GM12878 (cell line): ENCODE measurements around the gene TSHZ3.

ENCODE experiments used
- CBX3 ChIP-seq: fragments of 200-600 bp; sonication (generic); IDR thresholded peaks from 2 replicates; pipeline ENCODE4 v1.6.1; 2016; ENCODE audit warnings: low read depth, borderline replicate concordance
- EGR1 ChIP-seq, 2 experiments: IDR thresholded peaks; 1 replicate in 1 of 2; 2 replicates in 1 of 2; pipeline ENCODE4 v1.6.1; 2011 to 2012; ENCODE audit warnings: low read depth in 2 of 2, low read length in 2 of 2, borderline replicate concordance in 1 of 2, mild to moderate bottlenecking in 1 of 2, moderate library complexity in 1 of 2
- EZH2 ChIP-seq: IDR thresholded peaks from 2 replicates; pipeline ENCODE4 v1.6.1; 2012; ENCODE audit warnings: low read depth, mild to moderate bottlenecking, control low read depth, inconsistent platforms, low read length, borderline replicate concordance; ENCODE audit not compliant: control insufficient read depth
- NFYB ChIP-seq: IDR thresholded peaks from 2 replicates; pipeline ENCODE4 v1.6.1; 2011; ENCODE audit warnings: low read depth, mild to moderate bottlenecking, low read length, improper control_type of control experiment, moderate library complexity; ENCODE audit not compliant: insufficient read depth
- NR2C2 ChIP-seq: IDR thresholded peaks from 2 replicates; pipeline ENCODE4 v1.6.1; 2011; ENCODE audit warnings: borderline replicate concordance, low read depth; ENCODE audit not compliant: control insufficient read depth, insufficient read length
- ZNF687 ChIP-seq: fragments of 450-650 bp; IDR thresholded peaks from 2 replicates; pipeline ENCODE4 v1.6.1; 2017; ENCODE audit warnings: mild to moderate bottlenecking, moderate library complexity
- TF ChIP-seq, protein P1 (sequence below): fragments of 450-650 bp; IDR thresholded peaks from 2 replicates; pipeline ENCODE4 v1.6.1; 2016; ENCODE audit warnings: mild to moderate bottlenecking, moderate library complexity, borderline replicate concordance

- TF ChIP-seq ZNF687 (no peak), EGR1 (IDR thresholded peaks at IDR 0.05; ENCODE audit: borderline replicate concordance in 1 of 2, low read depth in 2 of 2, low read length in 2 of 2) (no peak), NR2C2 (no peak), NFYB (no peak), CBX3 (no peak), EZH2 (no peak)
- TF ChIP-seq, protein P1, sequence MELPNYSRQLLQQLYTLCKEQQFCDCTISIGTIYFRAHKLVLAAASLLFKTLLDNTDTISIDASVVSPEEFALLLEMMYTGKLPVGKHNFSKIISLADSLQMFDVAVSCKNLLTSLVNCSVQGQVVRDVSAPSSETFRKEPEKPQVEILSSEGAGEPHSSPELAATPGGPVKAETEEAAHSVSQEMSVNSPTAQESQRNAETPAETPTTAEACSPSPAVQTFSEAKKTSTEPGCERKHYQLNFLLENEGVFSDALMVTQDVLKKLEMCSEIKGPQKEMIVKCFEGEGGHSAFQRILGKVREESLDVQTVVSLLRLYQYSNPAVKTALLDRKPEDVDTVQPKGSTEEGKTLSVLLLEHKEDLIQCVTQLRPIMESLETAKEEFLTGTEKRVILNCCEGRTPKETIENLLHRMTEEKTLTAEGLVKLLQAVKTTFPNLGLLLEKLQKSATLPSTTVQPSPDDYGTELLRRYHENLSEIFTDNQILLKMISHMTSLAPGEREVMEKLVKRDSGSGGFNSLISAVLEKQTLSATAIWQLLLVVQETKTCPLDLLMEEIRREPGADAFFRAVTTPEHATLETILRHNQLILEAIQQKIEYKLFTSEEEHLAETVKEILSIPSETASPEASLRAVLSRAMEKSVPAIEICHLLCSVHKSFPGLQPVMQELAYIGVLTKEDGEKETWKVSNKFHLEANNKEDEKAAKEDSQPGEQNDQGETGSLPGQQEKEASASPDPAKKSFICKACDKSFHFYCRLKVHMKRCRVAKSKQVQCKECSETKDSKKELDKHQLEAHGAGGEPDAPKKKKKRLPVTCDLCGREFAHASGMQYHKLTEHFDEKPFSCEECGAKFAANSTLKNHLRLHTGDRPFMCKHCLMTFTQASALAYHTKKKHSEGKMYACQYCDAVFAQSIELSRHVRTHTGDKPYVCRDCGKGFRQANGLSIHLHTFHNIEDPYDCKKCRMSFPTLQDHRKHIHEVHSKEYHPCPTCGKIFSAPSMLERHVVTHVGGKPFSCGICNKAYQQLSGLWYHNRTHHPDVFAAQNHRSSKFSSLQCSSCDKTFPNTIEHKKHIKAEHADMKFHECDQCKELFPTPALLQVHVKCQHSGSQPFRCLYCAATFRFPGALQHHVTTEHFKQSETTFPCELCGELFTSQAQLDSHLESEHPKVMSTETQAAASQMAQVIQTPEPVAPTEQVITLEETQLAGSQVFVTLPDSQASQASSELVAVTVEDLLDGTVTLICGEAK = no peak
Observed at GRCh38 chr19:31261603-31262212, 87.5 kb downstream of the TSHZ3 start.
